Cerebellar nuclear complex (tissue), 1 donor: ENCODE results near the gene CDH4.

ENCODE experiments used
- DNase-seq, 2 experiments: peaks; one replicate each; lab custom pipeline; 2025; lab: John Stamatoyannopoulos, UW

Gene CDH4

DNA sequence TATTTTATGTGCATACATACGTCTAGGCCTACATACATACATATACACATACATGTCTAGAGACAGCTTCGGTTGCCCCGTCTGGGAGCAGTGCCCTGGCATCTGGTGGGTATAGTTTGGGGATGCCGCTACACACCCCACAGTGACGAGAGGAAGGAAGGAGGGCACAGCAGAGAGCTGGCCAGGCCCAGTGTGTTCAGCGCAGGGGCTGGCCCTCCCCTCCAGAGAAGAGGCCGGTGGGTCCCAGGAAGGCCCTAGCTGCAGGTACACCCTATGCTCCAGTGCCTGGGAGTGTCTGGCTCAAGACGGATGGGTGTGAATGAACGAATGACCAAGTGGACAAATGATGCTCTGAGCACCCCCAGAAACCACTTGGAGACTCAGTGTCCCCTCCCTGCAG is 284.6 kb downstream of the CDH4 start:
- no peak for DNase-seq

DNA sequence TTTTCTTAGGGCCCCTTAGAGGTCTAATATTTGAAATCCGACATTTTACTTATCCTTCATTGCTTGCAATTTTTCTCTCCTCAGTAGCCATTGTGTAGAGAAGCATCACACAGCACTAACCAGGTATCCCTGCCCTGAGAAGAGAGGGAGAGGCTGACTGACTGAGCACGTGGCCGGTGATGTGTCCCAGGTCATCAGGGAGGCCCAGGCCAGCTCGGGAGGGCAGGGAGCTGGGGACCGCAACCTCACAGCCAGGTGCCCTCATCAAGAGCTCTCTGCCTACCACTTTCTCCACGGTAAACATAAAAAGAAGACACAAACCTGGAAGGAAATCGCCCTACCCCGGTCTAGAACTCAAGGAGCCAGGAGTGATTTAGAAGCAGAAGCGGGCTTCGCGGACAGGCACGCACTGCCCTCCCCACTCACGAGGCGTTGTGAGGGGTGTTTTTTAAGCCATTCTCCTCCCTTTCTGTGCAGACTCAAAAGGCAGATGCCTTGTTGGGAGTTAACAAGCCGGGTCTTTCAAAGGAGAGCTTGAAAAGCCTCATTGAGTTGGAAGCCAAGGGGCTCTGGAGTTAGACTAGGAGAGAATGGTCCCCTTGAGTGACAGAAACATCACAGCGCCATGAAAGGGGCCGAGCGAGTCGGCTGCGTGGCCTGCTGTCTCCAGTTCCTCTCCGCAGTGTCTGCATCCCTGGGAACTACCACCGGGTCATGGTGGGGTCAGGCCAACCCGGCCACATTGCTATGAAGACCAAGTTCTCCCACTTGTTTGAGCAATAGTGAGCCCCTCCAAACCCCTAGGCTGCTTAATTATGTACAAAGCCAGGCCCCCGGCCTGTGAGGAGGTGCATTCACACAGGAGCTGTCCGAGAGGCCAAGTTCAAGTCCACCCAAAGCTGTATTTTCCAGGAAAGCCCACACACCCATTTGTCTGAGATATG is 285.4 kb downstream of the CDH4 start:
- no peak for DNase-seq

DNA sequence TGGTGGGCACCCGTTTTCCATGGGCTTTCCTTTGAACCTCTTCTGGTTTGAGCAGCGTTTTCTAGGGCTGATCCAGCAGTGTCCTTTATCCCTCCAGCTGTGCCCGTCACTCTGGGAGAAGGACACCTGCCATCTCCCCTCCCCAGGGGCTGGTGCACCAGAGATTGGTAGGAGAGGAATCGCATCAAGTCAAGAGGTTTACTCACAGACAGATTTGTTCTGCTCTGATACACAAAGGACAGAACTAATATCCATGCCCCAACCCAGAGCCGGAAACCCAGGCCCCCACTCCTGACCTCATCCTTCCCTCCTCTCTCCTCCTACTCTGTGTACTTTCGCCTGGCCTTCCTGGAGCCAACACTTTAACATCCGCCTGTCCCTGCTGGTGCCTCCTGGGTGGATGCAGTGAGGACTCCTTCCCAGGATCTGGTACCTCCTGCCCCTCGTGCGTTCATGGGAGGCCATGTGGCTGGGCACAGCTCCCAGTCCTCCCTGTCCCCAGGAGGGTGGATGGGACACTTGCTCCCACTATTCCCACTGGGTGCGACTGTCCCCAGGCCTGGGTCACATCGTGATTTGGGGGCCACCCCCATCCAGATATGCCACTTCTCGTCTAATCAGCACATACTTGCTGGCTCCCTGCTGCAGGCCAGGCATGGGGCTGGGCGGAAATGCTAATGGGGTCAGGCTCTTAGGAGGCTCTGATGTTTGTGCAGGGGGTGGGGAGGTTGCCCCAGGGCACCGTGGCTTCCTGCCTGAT is 286.3 kb downstream of the CDH4 start:
- no peak for DNase-seq

DNA sequence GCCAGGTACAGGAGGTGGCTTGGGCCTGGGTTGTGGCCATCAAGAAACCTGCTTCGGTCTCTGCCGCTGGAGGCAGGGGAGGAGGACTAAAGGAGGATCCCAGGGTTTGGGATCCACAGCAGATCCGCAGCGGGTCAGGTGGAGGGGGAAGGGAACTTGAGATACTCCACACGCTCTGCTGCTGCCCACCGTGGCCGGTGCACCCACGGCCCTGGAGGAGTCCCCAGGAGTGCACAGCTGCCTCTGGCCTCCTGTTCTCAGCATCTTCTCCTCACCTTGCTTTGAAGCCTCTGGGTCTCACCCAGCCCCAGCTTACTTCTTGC is 286.8 kb downstream of the CDH4 start:
- DNase-seq: no peak

DNA sequence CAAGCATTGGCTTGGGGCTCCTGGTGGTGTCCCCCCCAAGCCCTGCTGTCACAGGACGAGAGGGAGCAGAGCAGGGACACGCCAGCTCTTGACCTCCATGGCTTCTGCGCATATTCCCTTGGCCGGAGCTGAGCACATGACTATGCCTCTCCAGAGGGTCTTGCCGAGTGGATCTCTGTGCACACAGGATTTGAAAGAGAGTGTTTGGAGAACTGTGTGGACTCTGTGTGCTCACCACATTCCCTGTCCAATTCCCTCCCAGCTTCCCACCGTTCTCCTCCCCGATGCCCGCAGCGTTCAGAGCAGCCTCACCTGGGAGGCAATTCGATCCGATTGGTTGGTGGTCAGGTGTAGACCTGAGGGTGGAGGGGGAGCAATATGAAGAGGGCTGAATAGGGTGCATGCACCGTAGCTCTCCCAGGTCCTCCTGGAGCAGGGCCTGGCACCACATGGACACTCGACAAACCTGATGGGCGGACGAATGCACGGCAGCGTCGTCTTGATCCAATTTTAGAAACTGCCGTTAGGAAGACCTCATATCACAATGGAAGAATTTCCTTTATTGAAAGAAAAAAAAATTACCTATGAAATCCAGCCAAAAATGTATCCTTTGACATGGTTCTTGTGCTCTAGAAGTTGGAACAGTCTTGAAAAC is 287.8 kb downstream of the CDH4 start:
- no peak for DNase-seq

DNA sequence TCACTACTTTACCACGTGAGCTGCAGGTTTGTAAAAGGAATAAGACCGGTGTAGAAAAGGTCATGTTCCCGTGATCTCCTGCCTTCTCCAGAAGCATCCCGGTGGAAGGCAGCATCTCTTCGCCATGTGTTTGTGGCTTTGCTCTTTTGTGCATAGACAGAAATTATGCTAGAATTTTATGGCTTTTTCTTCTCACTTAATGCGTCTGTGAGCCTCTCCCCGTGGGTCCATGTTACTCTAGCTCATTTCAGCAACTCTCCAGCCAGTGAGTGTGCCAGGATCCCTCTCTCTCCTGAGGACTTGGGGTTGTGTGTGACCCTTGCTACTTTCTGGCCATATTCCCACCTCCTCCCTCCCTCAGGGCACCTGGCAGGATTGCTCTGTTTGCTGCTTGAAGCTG is 289.5 kb downstream of the CDH4 start:
- no peak for DNase-seq

DNA sequence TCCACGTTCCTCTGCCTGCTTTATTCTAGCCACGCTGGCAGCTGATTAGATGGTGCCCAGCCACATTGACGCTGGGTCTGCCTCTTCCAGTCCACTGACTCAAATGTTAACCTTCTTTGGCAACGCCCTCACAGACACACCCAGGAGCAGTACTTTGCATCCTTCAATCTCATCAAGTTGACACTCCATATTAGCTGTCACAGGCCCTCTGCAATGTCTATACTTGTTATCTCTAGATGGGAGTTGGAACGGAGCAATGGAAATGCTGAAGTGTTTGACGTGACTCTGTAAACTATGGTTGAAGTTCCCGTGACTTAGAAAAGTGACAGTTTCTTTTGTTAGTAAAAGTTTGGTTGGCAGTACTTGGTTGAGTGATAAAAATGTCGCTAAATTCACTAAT is 291.0 kb downstream of the CDH4 start:
- no peak for DNase-seq

DNA sequence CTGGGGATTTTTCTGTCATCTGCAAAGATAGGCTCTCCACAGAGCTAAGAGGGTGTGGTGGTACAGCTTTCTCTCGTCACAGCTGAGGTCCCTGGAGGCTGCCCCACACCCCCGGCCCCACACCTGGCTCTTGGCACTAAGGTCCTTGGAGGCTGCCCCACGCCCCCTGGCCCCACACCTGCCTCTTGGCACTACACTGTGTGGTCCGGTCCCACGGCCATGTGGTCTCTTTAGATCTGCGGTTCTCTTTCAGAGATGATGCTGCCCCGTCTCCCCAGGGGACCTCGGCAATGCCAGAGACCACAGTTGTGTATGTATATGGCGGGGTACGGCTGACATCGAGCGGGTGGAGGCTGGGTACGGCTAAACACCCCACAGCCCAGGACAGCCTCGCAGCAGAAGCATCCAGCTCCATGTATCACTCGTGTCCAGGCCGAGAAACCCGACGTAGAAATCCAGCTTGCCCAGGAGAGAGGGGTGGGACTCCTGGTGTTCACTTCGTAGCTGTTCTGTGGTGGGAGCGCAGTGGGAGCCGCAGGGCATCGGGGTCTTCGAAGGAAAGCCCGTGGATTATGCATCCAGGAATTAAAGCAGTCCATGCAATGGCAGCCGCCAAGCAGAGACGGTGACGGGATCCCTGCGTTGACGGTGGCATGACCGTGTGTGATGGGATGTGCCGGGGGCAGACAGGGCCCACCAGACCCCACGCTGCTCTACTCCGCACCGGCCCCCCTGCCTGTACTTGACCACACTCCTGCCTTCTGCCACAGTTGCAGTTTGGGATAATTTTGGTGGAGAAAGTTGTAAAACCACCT is 292.1 kb downstream of the CDH4 start:
- DNase-seq: no peak

DNA sequence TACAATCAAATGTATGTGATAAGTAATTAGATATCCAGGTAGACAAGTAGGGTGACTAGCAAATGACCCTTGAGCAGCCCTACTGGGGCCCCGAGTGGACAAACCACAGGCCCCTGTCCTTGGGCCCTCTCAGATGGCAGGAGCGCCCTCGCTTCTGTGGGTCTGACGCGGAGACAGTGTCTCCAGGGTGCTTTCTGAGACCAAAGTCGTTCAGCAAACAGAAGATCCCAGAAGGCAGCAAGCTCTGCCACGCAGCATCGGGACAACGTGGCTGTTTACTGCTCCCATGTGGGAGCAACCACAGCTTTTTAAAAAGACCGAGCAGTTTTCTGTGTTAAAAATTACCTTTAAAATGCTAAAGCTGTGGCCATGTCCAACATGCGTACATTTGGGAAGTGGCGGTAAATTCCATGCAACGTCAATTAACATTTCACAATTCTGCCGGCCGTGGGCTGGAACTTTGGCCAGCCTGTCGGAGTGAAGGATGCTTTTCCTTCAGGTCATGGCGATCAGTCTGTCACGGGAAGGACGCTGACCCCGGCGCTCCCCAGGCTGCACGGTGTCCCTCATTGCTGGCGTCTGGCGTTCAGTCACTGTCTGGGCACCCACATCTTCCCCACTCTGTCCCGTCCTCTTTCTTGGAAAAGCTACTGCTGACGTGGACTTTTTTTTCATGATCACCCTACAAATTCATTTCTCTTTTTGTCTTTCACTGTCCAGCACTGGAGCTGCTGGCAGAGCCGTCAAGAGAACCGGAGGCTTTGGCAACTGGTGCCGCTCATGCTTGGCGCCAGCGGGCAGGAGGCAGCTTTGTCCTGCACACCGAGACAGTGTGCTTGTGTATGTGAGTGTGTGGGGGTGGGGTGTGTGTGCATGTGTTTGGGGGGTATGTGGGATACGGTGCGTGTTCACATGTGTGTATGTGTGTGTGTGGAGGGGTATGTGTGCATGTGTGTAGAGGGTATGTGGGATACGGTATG is 293.1 kb downstream of the CDH4 start:
- no peak for DNase-seq

DNA sequence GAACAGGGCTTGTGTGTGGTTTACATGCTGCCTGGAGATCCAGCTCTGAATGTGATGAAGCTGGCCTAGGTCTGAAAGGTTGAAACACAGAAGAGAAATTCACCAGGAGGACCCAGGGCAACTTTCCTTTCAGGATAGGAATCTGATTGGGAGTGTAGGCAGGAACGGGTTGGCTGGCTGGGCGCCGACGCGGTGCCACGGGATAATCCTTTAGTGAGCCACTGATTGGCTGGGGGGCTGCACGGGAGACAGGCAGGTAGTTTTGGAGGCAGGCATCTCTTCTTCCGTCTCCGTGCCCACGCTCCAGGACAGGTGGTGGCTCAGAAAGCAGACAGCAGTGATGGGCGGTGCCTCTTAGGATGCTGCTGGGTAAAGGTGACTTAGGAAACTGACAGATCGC is 294.6 kb downstream of the CDH4 start:
- no peak for DNase-seq

DNA sequence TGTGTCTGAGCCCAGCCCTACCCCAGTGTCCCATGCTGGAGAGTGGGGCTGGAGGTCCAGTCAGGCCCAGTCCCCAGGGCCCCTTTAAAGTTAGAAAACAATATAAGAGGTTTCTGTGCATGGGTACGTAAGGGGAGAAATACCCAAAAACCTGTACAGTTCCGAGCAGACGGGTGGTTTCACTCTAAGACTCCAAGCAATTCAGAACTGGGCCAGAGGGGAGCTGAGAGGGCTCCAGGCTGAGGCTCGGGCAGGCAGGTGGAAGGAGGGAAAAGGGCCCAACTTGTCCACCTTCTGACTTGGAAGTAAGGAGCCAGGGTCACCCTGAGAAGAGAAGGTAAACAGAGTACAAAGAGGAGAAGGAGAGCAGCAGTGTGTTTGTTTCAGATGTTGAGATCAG is 296.0 kb downstream of the CDH4 start:
- DNase-seq: no peak

DNA sequence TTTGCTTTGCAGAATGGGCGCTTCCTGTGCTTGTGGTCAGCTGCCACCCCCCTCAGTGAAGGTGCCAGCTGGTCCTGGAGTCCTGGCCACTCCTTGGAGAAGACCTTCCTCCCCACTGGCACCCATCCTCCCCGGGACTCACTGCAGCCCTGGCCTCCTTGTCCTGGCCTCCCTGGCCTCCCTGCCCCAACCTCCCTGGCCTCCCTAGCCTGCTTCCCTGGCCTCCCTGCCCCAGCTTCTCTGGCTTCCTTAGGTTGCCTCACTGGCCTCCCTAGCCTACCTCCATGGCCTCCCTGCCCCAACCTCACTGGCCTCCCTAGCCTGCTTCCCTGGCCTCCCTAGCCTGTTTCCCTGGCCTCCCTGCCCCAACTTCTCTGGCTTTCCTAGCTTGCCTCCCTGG is 297.8 kb downstream of the CDH4 start:
- DNase-seq: no peak

DNA sequence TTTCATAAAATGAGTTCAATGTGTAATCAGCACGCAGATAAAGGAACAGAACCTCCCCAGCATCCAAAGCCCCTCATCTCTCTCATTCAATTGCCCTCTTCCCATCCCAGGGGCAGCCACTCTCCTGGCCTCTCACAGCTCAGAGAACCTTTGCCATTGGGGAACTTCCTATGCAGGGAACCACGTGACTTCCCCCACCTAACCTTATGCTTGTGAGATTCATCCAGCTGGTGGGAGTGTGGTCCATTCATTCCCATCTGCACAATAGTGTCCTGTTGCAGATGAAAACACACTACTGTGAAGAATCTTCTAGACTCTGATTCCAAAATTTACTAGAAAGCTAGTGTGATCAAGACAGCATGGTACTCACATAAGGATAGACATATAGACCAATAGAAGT is 299.3 kb downstream of the CDH4 start:
- no peak for DNase-seq

DNA sequence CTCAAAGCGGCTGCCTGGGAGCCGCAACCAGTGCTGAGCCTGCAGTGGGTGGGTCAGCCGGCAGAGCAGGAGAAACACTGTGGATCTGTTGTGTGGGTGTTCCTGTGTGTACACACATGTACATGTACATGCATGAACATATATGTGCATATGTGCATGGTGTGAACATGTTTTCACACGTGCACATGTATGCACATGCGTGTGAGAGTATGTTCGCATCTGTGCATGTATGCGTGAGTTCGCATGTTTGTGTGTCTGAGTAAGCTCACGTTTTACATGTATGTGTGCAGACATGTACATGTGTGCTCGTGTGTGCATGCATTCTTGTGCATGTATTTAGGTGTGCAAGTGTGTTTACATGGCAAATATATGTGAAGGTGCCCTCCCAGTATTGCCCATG is 302.6 kb downstream of the CDH4 start:
- DNase-seq: no peak

DNA sequence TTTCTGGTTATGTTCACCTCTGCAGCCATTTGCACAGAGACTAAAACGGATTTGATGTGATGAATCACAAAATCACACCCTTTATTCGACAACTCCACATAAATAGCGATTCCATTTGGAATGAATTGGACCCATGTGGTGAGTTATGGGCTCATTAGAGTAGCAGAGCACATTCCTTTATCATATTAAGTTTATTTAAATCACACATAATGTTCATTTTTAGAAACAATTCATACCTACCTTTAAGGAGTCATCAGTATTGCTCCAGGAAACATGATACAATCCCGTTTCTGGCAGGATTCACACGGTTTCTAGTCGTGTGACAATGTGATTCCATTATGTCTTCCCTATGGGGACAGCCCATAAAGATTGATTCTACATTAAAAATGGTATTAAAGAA is 303.5 kb downstream of the CDH4 start:
- no peak for DNase-seq

DNA sequence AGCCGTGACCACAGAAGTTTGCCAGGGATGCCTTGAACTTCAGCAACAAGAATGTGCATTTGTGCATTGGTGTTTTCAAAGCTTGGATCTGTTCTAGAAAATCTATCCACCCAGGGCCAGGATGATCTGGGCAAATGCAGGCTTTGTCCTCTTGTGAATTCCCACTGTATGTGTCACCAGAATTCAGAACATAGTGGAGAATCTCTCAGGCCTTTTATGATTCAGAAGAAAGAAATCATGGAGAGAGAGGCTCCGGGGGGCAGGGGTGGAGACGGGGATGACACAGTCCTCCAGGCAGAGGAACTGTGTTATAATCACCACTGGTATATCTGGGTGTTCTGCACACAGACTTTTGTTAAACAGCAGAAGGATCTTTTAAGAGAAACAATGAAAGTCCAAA is 304.1 kb downstream of the CDH4 start:
- no peak for DNase-seq

DNA sequence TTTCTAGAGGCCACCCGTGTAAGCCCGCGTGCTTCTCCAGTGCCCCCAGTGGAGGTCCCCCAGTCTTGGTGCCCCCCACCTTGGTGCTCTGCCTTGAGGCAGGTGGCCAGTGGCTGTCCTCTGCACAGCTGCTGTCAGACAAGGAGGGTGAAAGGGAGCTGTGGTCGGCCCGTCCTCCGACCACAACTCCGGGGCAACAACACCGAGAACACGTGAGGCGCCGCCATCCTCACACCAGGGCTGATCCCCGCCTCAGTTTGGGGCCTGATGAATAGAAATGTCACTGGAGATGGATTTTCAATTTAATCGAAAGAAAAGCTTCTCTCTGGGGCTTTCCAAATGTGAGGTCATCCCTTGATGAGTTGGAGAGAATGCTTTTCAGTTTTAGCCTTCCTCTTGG is 304.6 kb downstream of the CDH4 start:
- no peak for DNase-seq

DNA sequence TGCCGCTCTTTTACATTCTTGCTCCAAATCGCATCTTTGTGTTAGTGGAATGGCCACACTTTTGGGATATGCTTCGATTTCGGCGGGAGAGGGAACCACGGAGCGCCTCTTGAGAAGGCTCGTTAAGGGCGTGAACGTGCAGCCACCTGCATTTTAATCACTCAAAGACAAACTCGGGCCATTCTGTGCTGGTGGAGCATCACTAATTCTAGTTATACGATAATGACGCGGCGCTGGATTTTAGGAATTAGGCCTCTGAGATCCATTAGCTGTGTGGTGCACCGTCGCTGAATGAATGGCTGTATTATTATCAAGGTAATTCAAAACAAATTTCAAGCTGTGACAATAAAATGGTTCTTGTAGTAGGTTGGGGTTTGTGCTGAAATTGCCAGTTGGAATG is 305.6 kb downstream of the CDH4 start:
- no peak for DNase-seq

DNA sequence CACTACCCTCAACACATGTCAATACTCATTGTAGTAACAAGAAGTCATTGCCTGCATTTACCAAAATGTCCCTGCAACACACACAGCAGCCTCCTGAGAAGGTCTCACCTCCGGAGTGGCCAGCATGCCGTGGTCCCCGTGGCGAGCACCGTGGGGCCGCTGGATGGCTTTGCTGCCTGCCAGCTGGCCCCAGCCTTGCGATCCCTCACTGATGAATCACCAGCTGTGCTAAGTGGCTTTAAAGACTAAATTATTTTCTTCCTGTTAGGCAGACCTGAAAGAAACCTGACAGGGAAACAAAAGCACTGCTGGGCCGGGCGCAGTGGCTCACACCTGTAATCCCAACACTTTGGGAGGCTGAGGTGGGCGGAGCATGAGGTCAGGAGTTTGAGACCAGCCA is 306.7 kb downstream of the CDH4 start:
- no peak for DNase-seq

DNA sequence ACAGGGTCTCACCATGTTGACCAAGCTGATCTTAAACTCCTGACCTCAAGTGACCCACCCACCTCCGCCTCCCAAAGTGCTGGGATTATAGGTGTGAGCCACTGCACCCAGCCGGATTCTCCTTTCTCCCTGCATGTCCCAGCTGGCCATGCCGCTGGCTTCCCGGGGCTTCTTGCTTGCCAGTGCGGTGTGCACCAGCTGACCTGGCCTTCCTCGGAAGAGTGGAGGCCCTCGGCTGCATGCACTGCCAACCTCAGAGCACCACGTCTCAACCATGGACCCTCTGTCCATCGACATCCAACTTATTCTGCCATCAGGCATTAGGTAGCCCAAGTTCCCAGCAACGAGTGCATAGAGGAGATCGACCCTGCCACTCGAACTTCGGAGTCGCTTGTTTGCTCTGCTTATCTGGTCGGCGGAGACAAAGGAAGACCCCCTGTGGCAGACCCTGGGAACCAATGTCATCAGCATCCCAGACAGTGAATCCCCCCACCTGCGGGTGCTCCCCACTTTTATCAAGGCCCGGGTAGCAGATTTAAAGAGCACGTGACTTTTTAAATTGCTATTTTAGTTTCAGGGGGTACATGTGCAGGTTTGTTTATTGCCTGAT is 307.8 kb downstream of the CDH4 start:
- no peak for DNase-seq
